HepG2 (cell line): ENCODE measurements around the gene LEFTY2. TPM values are rescaled to one million over a fixed set of nuclear protein-coding genes. Genes with fewer than 3 reads are reported as not detected.

Experiments used
- ATAC-seq: fragments of 200-7000 bp; cut with Tn5 transposase; 3 replicates; pipeline ENCODE4 v1.9.1; 2020; ENCODE audit warnings: mild to moderate bottlenecking, moderate library complexity
- BruUV-seq: library from RNA; stranded (reverse); fragments of 400-500 nt; replicated peaks from 2 replicates; lab custom pipeline; 2021; lab: Mats Ljungman, UMichigan
- CTCF ChIA-PET: fragments of 300-600 bp; formaldehyde crosslinking; extraction: SDS; loops from one replicate; lab custom pipeline; 2021; ENCODE audit warnings: low total read pairs, inconsistent platforms, low intra/inter-chr PET ratio; lab: Yijun Ruan, JAX
- POLR2A ChIA-PET: fragments of 350-600 bp; sonication (Branson Sonifier 250); formaldehyde crosslinking; loops from one replicate; lab custom pipeline; 2020; ENCODE audit warnings: antibody characterized with exemption, inconsistent platforms; lab: Yijun Ruan, JAX
- DNase-seq: peaks from one replicate; pipeline ENCODE4 v3.0.0-alpha.2; 2015; ENCODE audit warnings: low spot score
- FAIRE-seq: peaks from 3 replicates; lab custom pipeline; 2011; peaks lifted over from hg19 to GRCh38; lab: Jason Lieb, UNC
- H2AFZ ChIP-seq: one replicate; pipeline ENCODE4 v1.6.1; 2011; ENCODE audit warnings: low read length, inconsistent platforms
- H3K27ac ChIP-seq: fragments of 300-600 bp; 3 replicates; pipeline ENCODE4 v1.8.0; 2011; ENCODE audit warnings: mixed run types, mild to moderate bottlenecking, mixed read lengths, low read length, inconsistent platforms; ENCODE audit not compliant: insufficient read depth; ENCODE audit errors: extremely low read length
- H3K27me3 ChIP-seq, 2 experiments: fragments of 200-600 bp in 1 of 2; 2 replicates in 1 of 2; 3 replicates in 1 of 2; pipeline versions ENCODE4 v1.6.0 to v1.8.0; 2011; ENCODE audit warnings: low read length in 2 of 2, mild to moderate bottlenecking in 2 of 2, moderate library complexity in 2 of 2, inconsistent platforms in 1 of 2; ENCODE audit not compliant: insufficient read depth in 2 of 2, control insufficient read depth in 1 of 2
- H3K36me3 ChIP-seq, 2 experiments: fragments of 200-600 bp in 1 of 2; replicated peaks in 1 of 2; 2 replicates in 1 of 2; 3 replicates in 1 of 2; pipeline versions ENCODE4 v1.5.1 to v1.8.0; 2011; ENCODE audit warnings: low read length in 2 of 2, inconsistent platforms in 1 of 2; ENCODE audit not compliant: insufficient read depth in 2 of 2, control insufficient read depth in 1 of 2
- H3K4me1 ChIP-seq: 2 replicates; pipeline ENCODE4 v1.5.1; 2012; ENCODE audit warnings: low read length, inconsistent platforms; ENCODE audit not compliant: insufficient read depth
- H3K4me2 ChIP-seq: 2 replicates; pipeline ENCODE4 v1.6.0; 2011; ENCODE audit warnings: low read depth, low read length, inconsistent platforms
- H3K4me3 ChIP-seq, 3 experiments: fragments of 200-600 bp in 1 of 3; sonication (generic), shearing (Covaris generic) in 1 of 3; replicated peaks in 1 of 3; 2 replicates each; pipeline ENCODE4 v1.5.1; 2011 to 2016; ENCODE audit warnings: low read length in 3 of 3, inconsistent platforms in 2 of 3, low read depth in 2 of 3, mild to moderate bottlenecking in 2 of 3, control low read depth in 1 of 3, mixed read lengths in 1 of 3; ENCODE audit not compliant: insufficient read depth in 1 of 3
- H3K79me2 ChIP-seq: one replicate; pipeline ENCODE4 v1.6.1; 2011; ENCODE audit warnings: low read length, inconsistent platforms; ENCODE audit not compliant: insufficient read depth
- H3K9ac ChIP-seq: 2 replicates; pipeline ENCODE4 v1.6.0; 2011; ENCODE audit warnings: mild to moderate bottlenecking, low read depth, low read length, inconsistent platforms; ENCODE audit not compliant: insufficient read depth
- H3K9me3 ChIP-seq: 2 replicates; pipeline ENCODE4 v1.5.1; 2012; ENCODE audit warnings: mild to moderate bottlenecking, low read length
- H4K20me1 ChIP-seq: 2 replicates; pipeline ENCODE4 v1.6.0; 2011; ENCODE audit warnings: inconsistent platforms, mild to moderate bottlenecking, low read length, moderate library complexity; ENCODE audit not compliant: insufficient read depth
- CBX1 ChIP-seq: IDR thresholded peaks from one replicate; pipeline ENCODE4 v1.6.1; 2016; ENCODE audit warnings: antibody characterized with exemption, low read depth
- DPF2 ChIP-seq: sonication (generic); formaldehyde crosslinking; IDR thresholded peaks from 2 replicates; pipeline ENCODE4 v1.4.0; 2020; ENCODE audit warnings: mild to moderate bottlenecking, low read depth, missing genetic modification reagents, borderline replicate concordance
- HMG20B ChIP-seq: conservative IDR thresholded peaks from 2 replicates; pipeline ENCODE4 v1.6.1; 2016; ENCODE audit warnings: missing genetic modification reagents, missing compliant biosample characterization
- MYC ChIP-seq: sonication (generic); formaldehyde crosslinking; IDR thresholded peaks from 2 replicates; pipeline ENCODE4 v1.9.0; 2021; ENCODE audit warnings: missing genetic modification reagents, borderline replicate concordance
- NFATC3 ChIP-seq: sonication (generic); formaldehyde crosslinking; IDR thresholded peaks from 2 replicates; pipeline ENCODE4 v1.5.1; 2020; ENCODE audit warnings: mild to moderate bottlenecking, missing genetic modification reagents
- NFIB ChIP-seq: sonication (generic); formaldehyde crosslinking; IDR thresholded peaks from 2 replicates; pipeline ENCODE4 v1.9.0; 2021; ENCODE audit warnings: missing genetic modification reagents, mild to moderate bottlenecking, borderline replicate concordance
- NKX3-1 ChIP-seq: sonication (generic); formaldehyde crosslinking; IDR thresholded peaks from 2 replicates; pipeline ENCODE4 v1.5.0; 2020; ENCODE audit warnings: missing genetic modification reagents
- PTBP1 ChIP-seq: fragments of 200-400 bp; formaldehyde crosslinking; IDR thresholded peaks from 2 replicates; pipeline ENCODE4 v1.6.1; 2018; ENCODE audit warnings: low read length, low read depth; ENCODE audit not compliant: poor library complexity, severe bottlenecking
- ZBTB46 ChIP-seq: sonication (generic); formaldehyde crosslinking; IDR thresholded peaks from 2 replicates; pipeline ENCODE4 v1.4.0; 2020; ENCODE audit warnings: mild to moderate bottlenecking, missing genetic modification reagents, borderline replicate concordance
- ZFP82 ChIP-seq: sonication (generic); formaldehyde crosslinking; IDR thresholded peaks from 2 replicates; pipeline ENCODE4 v1.5.1; 2020; ENCODE audit warnings: mild to moderate bottlenecking, missing genetic modification reagents, borderline replicate concordance
- ZNF136 ChIP-seq: sonication (generic); formaldehyde crosslinking; IDR thresholded peaks from 2 replicates; pipeline ENCODE4 v1.8.1; 2022; ENCODE audit warnings: low read depth, mild to moderate bottlenecking, moderate library complexity, missing genetic modification reagents
- ZNF280B ChIP-seq: sonication (generic); formaldehyde crosslinking; IDR thresholded peaks from 2 replicates; pipeline ENCODE4 v1.5.0; 2020; ENCODE audit warnings: missing genetic modification reagents, mild to moderate bottlenecking, borderline replicate concordance
- ZNF484 ChIP-seq: sonication (generic); formaldehyde crosslinking; IDR thresholded peaks from 2 replicates; pipeline ENCODE4 v1.5.1; 2020; ENCODE audit warnings: mild to moderate bottlenecking, low read depth, missing genetic modification reagents, borderline replicate concordance
- ZNF547 ChIP-seq: sonication (generic); formaldehyde crosslinking; IDR thresholded peaks from 2 replicates; pipeline ENCODE4 v1.5.1; 2020; ENCODE audit warnings: mild to moderate bottlenecking, missing genetic modification reagents
- ZNF562 ChIP-seq: sonication (generic); formaldehyde crosslinking; IDR thresholded peaks from 2 replicates; pipeline ENCODE4 v1.8.0; 2022; ENCODE audit warnings: missing genetic modification reagents, borderline replicate concordance
- ZNF770 ChIP-seq: sonication (generic); formaldehyde crosslinking; IDR thresholded peaks from 2 replicates; pipeline ENCODE4 v1.5.0; 2020; ENCODE audit warnings: mild to moderate bottlenecking, missing genetic modification reagents
- ZNF839 ChIP-seq: sonication (generic); formaldehyde crosslinking; IDR thresholded peaks from 2 replicates; pipeline ENCODE4 v1.4.0; 2020; ENCODE audit warnings: missing genetic modification reagents, mild to moderate bottlenecking, borderline replicate concordance
- WGBS: methylation state at CpG from one replicate; pipeline ENCODE4 v1.1.6; 2017; ENCODE audit warnings: low lambda C conversion rate; 5-methylcytosine and 5-hydroxymethylcytosine counted together
- in situ Hi-C: cut with HindIII; loops from 2 replicates; pipeline ENCODE4 v1.10.0; 2017; ENCODE audit warnings: low pct_unique_long_range_greater_than_20kb; ENCODE audit not compliant: extremely low pct_ligation_motif_present
- intact Hi-C: fragments of 100-400 bp; cut with micrococcal nuclease; formaldehyde crosslinking; loops from one replicate; pipeline ENCODE4 v1.10.0; 2022; ENCODE audit not compliant: unreplicated experiment
- polyA plus RNA-seq, 8 experiments: library from polyadenylated mRNA; depleted of rRNA in 3 of 8; stranded (reverse) in 7 of 8; unstranded in 1 of 8; fragments of >200 nt; fragmentation: Illumina TruSeq in 4 of 8; extraction: Trizol in 4 of 8; gene quantifications; 2 replicates each; pipeline versions ENCODE4 v1.2.1 to v1.2.3, GENCODE V29; 2011 to 2016; ENCODE audit warnings: low read depth in 4 of 8, missing spikeins in 1 of 8, mixed read lengths in 1 of 8; ENCODE audit not compliant: insufficient read depth in 1 of 8
- total RNA-seq, 5 experiments: library from RNA; depleted of rRNA; stranded (reverse); fragments of >200 nt; fragmentation: Illumina TruSeq; extraction: Trizol; gene quantifications; 2 replicates each; pipeline ENCODE4 v1.2.3, GENCODE V29; 2016; ENCODE audit warnings: low read depth in 1 of 5

The LEFTY2 gene
- total and polyA plus RNA-seq, 2 of the 13 experiments (the other 11 are each of a cell fraction or from before 2014, with no cell fraction given): 0.13 to 0.33 TPM

- DNase-seq: no peak
- Histone ChIP-seq H3K36me3 (no peaks in the 10 kb centered on the region), H3K27ac (no peak overlapping the region), H3K4me2 (no peak overlapping the region), H4K20me1 (no peaks in the 10 kb centered on the region), H2AFZ (no peak overlapping the region), H3K4me1 (peaks cover 19% of the 10 kb centered on the region), H3K4me3 (no peak overlapping the region), H3K9me3 (no peaks in the 10 kb centered on the region), H3K9ac (no peak overlapping the region), H3K79me2 (no peaks in the 10 kb centered on the region), H3K27me3 (no peaks in the 10 kb centered on the region; a peak in 1 of 5 replicates)
- FAIRE-seq: no peak
- ChIA-PET CTCF (interaction anchor here (1.1 to 1.7 kb wide), 2 partner anchors 14 to 487 kb away, joined by 3 to 9 read pairs; no protein-coding TSS in a partner anchor), POLR2A (no interaction called here)
- in situ Hi-C loops (loop anchor here (25.0 kb wide), 1 partner anchor 650 kb away; no protein-coding TSS in a partner anchor), intact Hi-C loops (loop anchor here (2.0 kb wide), 1 partner anchor 15 kb away; no protein-coding TSS in a partner anchor)
- no TSS peak for BruUV-seq
- WGBS: 66% methylated on average over 20 of the region's 20 CpGs
- no peak; the same call in 2 of the 3 replicates for ATAC-seq
- TF ChIP-seq NFIB (CRISPR knock-in tag) (no peak), ZNF136 (CRISPR knock-in tag) (no peak), ZNF770 (no peak), ZNF547 (CRISPR knock-in tag) (no peak), PTBP1 (no peak), CBX1 (no peak), ZNF280B (no peak), ZNF484 (CRISPR knock-in tag) (no peak), ZNF839 (no peak), ZBTB46 (CRISPR knock-in tag) (no peak), ZNF562 (CRISPR knock-in tag) (no peak), HMG20B (CRISPR knock-in tag) (no peak), NKX3-1 (CRISPR knock-in tag) (no peak), MYC (CRISPR knock-in tag) (no peak), DPF2 (no peak), NFATC3 (no peak), ZFP82 (no peak)
Measured at GRCh38 chr1:225961659-225962439, 20.8 kb upstream of the LEFTY2 start.
